Peyer's patch (tissue), 4 donors: ENCODE results near the gene COL11A2. TPM values are rescaled to one million over a fixed set of nuclear protein-coding genes. Genes with fewer than 3 reads are reported as not detected.

Experiments used
- DNase-seq, 3 donors: peaks; one replicate each; pipeline ENCODE4 v3.0.0-alpha.2; 2017 to 2019
- H3K27ac ChIP-seq, 4 donors: fragments of 200-600 bp; sonication (generic); one replicate each; pipeline ENCODE4 v1.5.1; 2016 to 2019
- H3K27me3 ChIP-seq, 2 donors: fragments of 200-600 bp; sonication (generic); one replicate each; pipeline ENCODE4 v1.5.1; 2019
- H3K36me3 ChIP-seq, 3 donors: fragments of 200-600 bp; sonication (generic); one replicate each; pipeline ENCODE4 v1.5.1; 2016 to 2019
- H3K4me1 ChIP-seq, 4 donors: fragments of 200-600 bp; sonication (generic); one replicate each; pipeline ENCODE4 v1.5.1; 2016 to 2019
- H3K4me3 ChIP-seq, 4 donors: fragments of 200-600 bp; sonication (generic); 1 replicate in 3 of 4; 2 replicates in 1 of 4; pipeline ENCODE4 v1.5.1; 2016 to 2019; ENCODE audit warnings: mild to moderate bottlenecking in 1 of 4
- H3K9me3 ChIP-seq, 4 donors: fragments of 200-600 bp; sonication (generic); one replicate each; pipeline ENCODE4 v1.5.1; 2016 to 2019; ENCODE audit warnings: mild to moderate bottlenecking in 1 of 4
- CTCF ChIP-seq, 6 experiments: fragments of 450-650 bp in 4 of 6; fragments of 200-600 bp in 2 of 6; sonication (generic) in 1 of 6; IDR thresholded peaks; one replicate each; pipeline ENCODE4 v1.5.1; 2017 to 2019; ENCODE audit warnings: antibody characterized with exemption in 6 of 6, mild to moderate bottlenecking in 3 of 6, moderate library complexity in 1 of 6
- POLR2A ChIP-seq, 2 donors: fragments of 450-650 bp; IDR thresholded peaks; one replicate each; pipeline ENCODE4 v1.5.1; 2017; ENCODE audit warnings: antibody characterized with exemption in 2 of 2, mild to moderate bottlenecking in 2 of 2, moderate library complexity in 2 of 2
- total RNA-seq, 4 donors: library from RNA; depleted of rRNA; stranded (reverse); fragments of >200 nt; gene quantifications; one replicate each; pipeline ENCODE4 v1.1.0, GENCODE V29; 2016

Gene COL11A2
- total RNA-seq, 4 donors from 2014 or later, result 0.18 to 2.5 (median 0.54) TPM; not detected in 1

GRCh38 chr6:33187809-33188208 is 4.5 kb downstream of the COL11A2 start:
- Histone ChIP-seq H3K9me3 (no peaks in the 10 kb centered on the region), H3K27ac (no peak overlapping the region), H3K27me3 (peaks cover 0 to 6% of the 10 kb centered on the region in 2 donors), H3K4me1 (peaks cover 0 to 13% (median 7%) of the 10 kb centered on the region in 4 donors), H3K4me3 (no peak overlapping the region), H3K36me3 (no peaks in the 10 kb centered on the region)
- DNase-seq, result no peak
- TF ChIP-seq POLR2A (IDR thresholded peaks at IDR 0.05) (no peak), CTCF (IDR thresholded peaks at IDR 0.05) (no peak)

DNA sequence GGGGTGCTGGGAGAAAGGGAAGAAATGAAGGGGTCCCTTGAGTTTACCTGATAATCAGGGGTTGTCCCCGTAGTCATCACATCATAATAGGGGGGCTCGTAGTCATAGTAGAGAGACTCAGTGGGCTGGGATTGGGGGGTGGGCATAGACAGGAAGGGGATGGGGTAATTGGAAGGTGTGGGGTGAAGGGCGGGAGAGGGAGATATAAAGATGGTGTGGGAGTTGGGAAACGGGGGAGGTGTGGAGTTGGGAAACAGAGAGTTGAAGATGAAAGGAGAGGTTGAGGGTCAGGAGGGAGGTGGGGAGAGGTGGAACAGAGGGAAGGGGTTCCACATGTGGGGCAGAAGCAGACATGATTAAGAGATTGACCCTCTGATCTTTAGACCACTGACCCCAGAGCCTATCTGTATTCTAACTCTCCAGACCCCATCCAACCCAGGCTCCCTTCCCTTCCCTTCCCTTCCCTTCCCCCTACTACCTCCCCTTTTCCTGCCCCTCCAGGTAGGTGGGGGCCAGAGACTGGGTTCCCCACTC is 6.5 kb downstream of the COL11A2 start:
- no peaks in the 10 kb centered on the region for H3K27me3 ChIP-seq
- DNase-seq, result no peak
- peaks cover 0 to 3% (median 0%) of the 10 kb centered on the region in 4 donors for H3K4me1 ChIP-seq
- TF ChIP-seq CTCF (IDR thresholded peaks at IDR 0.05) (no peak), POLR2A (IDR thresholded peaks at IDR 0.05) (no peak)
- no peak overlapping the region for H3K27ac ChIP-seq
- no peak overlapping the region for H3K4me3 ChIP-seq
- H3K36me3 ChIP-seq, result no peaks in the 10 kb centered on the region
- H3K9me3 ChIP-seq, result no peaks in the 10 kb centered on the region

DNA sequence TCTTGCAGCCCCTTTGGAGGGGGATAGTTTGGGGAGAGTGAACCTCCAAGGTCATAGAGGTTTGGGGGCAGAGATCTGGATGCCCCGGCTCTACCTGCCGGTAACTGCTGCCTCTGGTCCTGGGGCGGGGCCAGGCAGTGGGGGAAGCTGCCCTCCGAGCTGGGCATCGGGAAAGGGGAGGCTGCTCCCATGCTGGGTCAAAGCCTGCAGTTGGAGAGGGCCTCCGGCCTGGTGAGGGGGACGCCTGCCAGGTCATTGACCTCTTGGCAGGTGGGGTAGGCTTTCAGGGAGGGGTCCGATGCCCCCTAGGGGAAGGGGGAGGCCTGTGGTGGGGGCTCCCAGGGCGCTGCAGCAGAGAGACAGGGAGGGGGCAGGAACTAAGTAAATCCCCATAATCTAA is 7.1 kb downstream of the COL11A2 start:
- Histone ChIP-seq H3K27me3 (no peaks in the 10 kb centered on the region), H3K4me3 (no peak overlapping the region), H3K27ac (no peak overlapping the region), H3K9me3 (no peaks in the 10 kb centered on the region), H3K36me3 (no peaks in the 10 kb centered on the region), H3K4me1 (peaks cover 0 to 3% (median 0%) of the 10 kb centered on the region in 4 donors)
- no peak for DNase-seq
- TF ChIP-seq CTCF (IDR thresholded peaks at IDR 0.05) (no peak), POLR2A (IDR thresholded peaks at IDR 0.05) (no peak)

GRCh38 chr6:33183071-33183683 is 9.1 kb downstream of the COL11A2 start:
- no peak for DNase-seq
- TF ChIP-seq CTCF (IDR thresholded peaks at IDR 0.05) (no peak), POLR2A (IDR thresholded peaks at IDR 0.05) (no peak)
- Histone ChIP-seq H3K27ac (no peak overlapping the region), H3K4me1 (peaks cover 0 to 3% (median 0%) of the 10 kb centered on the region in 4 donors), H3K27me3 (no peaks in the 10 kb centered on the region), H3K4me3 (no peak overlapping the region), H3K36me3 (no peaks in the 10 kb centered on the region), H3K9me3 (no peaks in the 10 kb centered on the region)

DNA sequence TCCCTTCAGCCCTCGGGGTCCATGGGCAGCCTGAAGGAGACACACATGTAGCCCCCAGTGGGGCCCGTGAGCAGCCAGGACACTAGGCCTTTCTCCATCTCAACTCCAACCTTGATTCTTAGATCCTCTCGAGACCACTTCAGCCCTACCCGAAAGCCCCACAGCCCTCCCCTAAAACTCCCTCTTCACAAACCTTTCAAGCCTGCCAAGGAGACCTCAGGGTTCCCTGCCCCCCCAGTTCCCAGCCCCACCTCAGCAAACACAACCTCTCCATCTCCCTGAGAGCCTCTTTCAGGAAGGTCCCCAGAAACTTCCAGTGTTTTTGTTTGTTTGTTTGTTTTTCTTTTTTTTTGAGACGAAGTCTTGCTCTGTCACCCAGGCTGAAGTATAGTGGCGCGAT is 11.1 kb downstream of the COL11A2 start:
- Histone ChIP-seq H3K4me3 (no peak overlapping the region), H3K4me1 (peaks cover 0 to 3% (median 0%) of the 10 kb centered on the region in 4 donors), H3K9me3 (no peaks in the 10 kb centered on the region), H3K27ac (no peak overlapping the region), H3K36me3 (no peaks in the 10 kb centered on the region), H3K27me3 (no peaks in the 10 kb centered on the region)
- no peak for DNase-seq
- TF ChIP-seq CTCF (IDR thresholded peaks at IDR 0.05) (no peak), POLR2A (IDR thresholded peaks at IDR 0.05) (no peak)
